Colonic mucosa (tissue), 4 donors: ENCODE measurements around the gene NPTX1. TPM values are rescaled to one million over a fixed set of nuclear protein-coding genes. Genes with fewer than 3 reads are reported as not detected.

Experiments
- DNase-seq: peaks from one replicate; pipeline ENCODE4 v3.0.0-alpha.2; 2020
- H3K27ac ChIP-seq: fragments of 200-600 bp; one replicate; pipeline ENCODE4 v1.8.0; 2021
- H3K27me3 ChIP-seq: fragments of 200-600 bp; one replicate; pipeline ENCODE4 v1.8.0; 2021
- H3K36me3 ChIP-seq: fragments of 200-600 bp; one replicate; pipeline ENCODE4 v1.8.0; 2021
- H3K4me1 ChIP-seq: fragments of 200-600 bp; one replicate; pipeline ENCODE4 v1.8.0; 2021; ENCODE audit warnings: mild to moderate bottlenecking
- H3K4me3 ChIP-seq: fragments of 200-600 bp; one replicate; pipeline ENCODE4 v1.8.0; 2021
- H3K9ac ChIP-seq, 2 donors: one replicate each; pipeline ENCODE4 v1.7.0; 2013; ENCODE audit warnings: control low read depth in 2 of 2, low read depth in 2 of 2, low read length in 2 of 2
- H3K9me3 ChIP-seq: fragments of 200-600 bp; one replicate; pipeline ENCODE4 v1.8.0; 2021
- intact Hi-C: fragments of 100-400 bp; cut with DNase I; formaldehyde crosslinking; loops from one replicate; pipeline ENCODE4 v1.14.1; 2022
- total RNA-seq, 2 donors: library from RNA; stranded (reverse); fragmentation: NEBNext Ultra II Directional in 1 of 2; extraction: Animal tissue kit (Norgen Biotek cat#: 25700) in 1 of 2; gene quantifications; one replicate each; pipeline ENCODE4 v1.2.1, GENCODE V29; 2021
- TF ChIP-seq, protein P1 (sequence below): fragments of 200-600 bp; IDR thresholded peaks from one replicate; pipeline ENCODE4 v1.8.0; 2022; ENCODE audit warnings: antibody characterized with exemption, mild to moderate bottlenecking
- donor health status: healthy.
- donor health status: DM: no; HTN: no; CAD: no.
- donor health status: DM: no; HTN: no; CAD: no.

NPTX1 gene
- total RNA-seq, 2 donors from 2014 or later: 0.10 to 7.1 TPM

- no peaks in the 10 kb centered on the region for H3K4me1 ChIP-seq
- H3K36me3 ChIP-seq: no peaks in the 10 kb centered on the region
- TF ChIP-seq, protein P1, sequence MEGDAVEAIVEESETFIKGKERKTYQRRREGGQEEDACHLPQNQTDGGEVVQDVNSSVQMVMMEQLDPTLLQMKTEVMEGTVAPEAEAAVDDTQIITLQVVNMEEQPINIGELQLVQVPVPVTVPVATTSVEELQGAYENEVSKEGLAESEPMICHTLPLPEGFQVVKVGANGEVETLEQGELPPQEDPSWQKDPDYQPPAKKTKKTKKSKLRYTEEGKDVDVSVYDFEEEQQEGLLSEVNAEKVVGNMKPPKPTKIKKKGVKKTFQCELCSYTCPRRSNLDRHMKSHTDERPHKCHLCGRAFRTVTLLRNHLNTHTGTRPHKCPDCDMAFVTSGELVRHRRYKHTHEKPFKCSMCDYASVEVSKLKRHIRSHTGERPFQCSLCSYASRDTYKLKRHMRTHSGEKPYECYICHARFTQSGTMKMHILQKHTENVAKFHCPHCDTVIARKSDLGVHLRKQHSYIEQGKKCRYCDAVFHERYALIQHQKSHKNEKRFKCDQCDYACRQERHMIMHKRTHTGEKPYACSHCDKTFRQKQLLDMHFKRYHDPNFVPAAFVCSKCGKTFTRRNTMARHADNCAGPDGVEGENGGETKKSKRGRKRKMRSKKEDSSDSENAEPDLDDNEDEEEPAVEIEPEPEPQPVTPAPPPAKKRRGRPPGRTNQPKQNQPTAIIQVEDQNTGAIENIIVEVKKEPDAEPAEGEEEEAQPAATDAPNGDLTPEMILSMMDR: no peak
- intact Hi-C loops: no loop called here
- H3K9me3 ChIP-seq: no peaks in the 10 kb centered on the region
- H3K27me3 ChIP-seq: no peaks in the 10 kb centered on the region
- H3K27ac ChIP-seq: no peak overlapping the region
- H3K4me3 ChIP-seq: no peak overlapping the region
- DNase-seq: no peak
- H3K9ac ChIP-seq: no peak overlapping the region
These were observed 44.0 kb downstream of the NPTX1 start for GRCh38 chr17:80432350-80432955.

DNA sequence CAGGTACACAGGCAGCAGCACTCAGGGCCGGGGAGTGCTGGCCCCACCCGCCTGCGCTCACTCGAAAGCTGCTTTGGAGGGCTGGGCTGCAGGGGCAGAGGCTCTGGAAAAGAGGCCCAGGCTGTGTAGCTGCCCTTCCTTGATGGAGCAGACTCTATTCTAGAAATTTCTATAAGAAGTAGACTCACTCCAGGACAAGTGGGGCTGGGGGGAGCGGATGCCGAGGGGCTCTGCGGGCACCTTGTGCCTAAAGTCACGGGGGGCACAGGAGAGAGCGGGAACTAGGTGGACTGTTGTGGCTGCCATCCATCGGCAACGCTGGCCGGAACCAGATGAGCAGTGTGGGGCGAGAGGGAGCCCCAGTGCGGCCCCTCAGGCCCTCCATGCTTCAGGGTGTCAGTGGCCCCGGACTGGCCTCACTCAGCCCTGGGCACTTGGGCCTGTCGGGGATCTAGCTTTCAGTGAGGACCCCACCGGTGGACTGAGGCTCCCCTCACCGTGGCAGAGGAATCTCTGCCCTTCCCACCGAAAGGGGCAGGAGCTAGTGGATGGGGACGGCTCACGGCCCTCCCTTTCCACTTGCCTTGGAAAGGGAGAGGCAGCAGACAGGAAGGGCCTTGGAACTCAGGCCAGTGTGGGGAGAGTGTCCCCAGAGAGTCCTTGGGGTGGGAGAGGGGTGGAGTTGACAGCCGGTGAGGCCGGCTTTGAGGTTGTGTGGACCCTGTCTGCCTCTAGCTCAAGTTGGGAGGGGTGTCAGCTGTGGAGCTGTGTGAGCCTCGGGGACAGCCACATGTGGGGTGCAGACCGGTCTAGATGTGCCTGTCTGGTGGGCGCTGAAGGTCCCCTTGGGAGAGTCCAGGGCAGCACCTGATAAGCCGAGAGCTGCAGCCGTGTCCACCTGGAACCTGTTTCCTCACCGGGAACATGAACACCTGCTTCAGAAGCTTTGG is 44.9 kb downstream of the NPTX1 start:
- TF ChIP-seq, protein P1: no peak
- intact Hi-C loops: no loop called here
- no peak overlapping the region for H3K9ac ChIP-seq
- H3K36me3 ChIP-seq: no peaks in the 10 kb centered on the region
- no peak overlapping the region for H3K4me3 ChIP-seq
- H3K27me3 ChIP-seq: no peaks in the 10 kb centered on the region
- no peaks in the 10 kb centered on the region for H3K9me3 ChIP-seq
- no peaks in the 10 kb centered on the region for H3K4me1 ChIP-seq
- DNase-seq: no peak
- H3K27ac ChIP-seq: no peak overlapping the region

DNA sequence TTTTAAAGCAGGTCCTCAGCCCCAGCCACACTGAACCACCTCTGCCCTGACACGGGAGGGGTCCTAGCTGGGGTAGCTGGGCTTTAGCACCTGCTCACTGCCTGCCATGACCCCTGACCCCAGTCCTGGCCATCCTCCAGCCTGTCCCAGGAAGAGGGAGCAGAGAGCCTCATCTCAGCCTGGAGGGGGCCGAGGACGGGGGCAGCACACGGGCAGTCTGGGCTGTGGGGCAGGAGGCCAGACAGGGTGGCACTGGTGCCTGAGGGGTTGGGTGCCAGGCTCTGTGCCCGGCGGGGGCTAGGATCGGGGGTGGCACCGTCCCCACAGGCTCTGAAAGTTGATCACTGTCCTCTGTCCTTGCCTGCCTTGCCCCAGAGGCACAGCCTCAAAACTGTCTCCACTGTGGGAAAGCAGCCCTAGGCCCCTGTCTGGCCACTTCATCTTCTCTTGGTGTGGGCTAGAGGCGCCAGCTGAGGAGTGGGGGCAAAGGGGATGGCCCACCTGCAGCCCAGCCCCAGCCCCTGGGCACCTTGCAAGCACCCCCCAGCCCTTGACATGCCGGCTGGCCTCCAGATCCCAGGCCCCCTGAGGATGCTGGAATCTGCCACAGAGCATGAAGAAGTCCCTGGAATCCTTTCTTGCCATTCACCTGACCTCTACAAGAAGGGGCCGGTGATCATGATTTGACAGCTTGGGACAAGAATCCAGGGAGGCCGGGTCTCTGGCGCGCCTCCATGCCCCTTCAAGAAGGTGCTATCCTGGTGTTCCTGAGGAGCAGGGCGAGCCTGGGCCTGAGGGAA is 45.8 kb downstream of the NPTX1 start:
- Histone ChIP-seq H3K4me1 (no peaks in the 10 kb centered on the region), H3K36me3 (no peaks in the 10 kb centered on the region), H3K4me3 (no peak overlapping the region), H3K27me3 (no peaks in the 10 kb centered on the region), H3K9ac (no peak overlapping the region), H3K9me3 (no peaks in the 10 kb centered on the region), H3K27ac (no peak overlapping the region)
- intact Hi-C loops: no loop called here
- no peak for DNase-seq
- TF ChIP-seq, protein P1: no peak

GRCh38 chr17:80429356-80430275 is 46.8 kb downstream of the NPTX1 start:
- H3K27me3 ChIP-seq: no peaks in the 10 kb centered on the region
- TF ChIP-seq, protein P1: no peak
- H3K4me3 ChIP-seq: no peak overlapping the region
- intact Hi-C loops: loop anchor here (2.0 to 10.0 kb wide), 3 partner anchors 148 to 675 kb away; no protein-coding TSS in a partner anchor
- H3K4me1 ChIP-seq: no peaks in the 10 kb centered on the region
- no peaks in the 10 kb centered on the region for H3K9me3 ChIP-seq
- H3K9ac ChIP-seq: no peak overlapping the region
- no peaks in the 10 kb centered on the region for H3K36me3 ChIP-seq
- no peak for DNase-seq
- no peak overlapping the region for H3K27ac ChIP-seq
